GM12878 (cell line): ENCODE data around the gene GADD45A. TPM values are rescaled to one million over a fixed set of nuclear protein-coding genes. Genes with fewer than 3 reads are reported as not detected.

Experiments
- BCL11A ChIP-seq: IDR thresholded peaks from 2 replicates; pipeline ENCODE4 v1.6.1; 2011; ENCODE audit warnings: low read depth, low read length
- BCL3 ChIP-seq: IDR thresholded peaks from 2 replicates; pipeline ENCODE4 v1.6.1; 2011; ENCODE audit warnings: borderline replicate concordance, low read depth, mild to moderate bottlenecking, moderate library complexity, low read length; ENCODE audit not compliant: insufficient read depth, poor library complexity, severe bottlenecking
- CBFB ChIP-seq: IDR thresholded peaks from 2 replicates; pipeline ENCODE4 v1.6.1; 2016; ENCODE audit warnings: antibody characterized with exemption, low read depth
- CREB1 ChIP-seq: IDR thresholded peaks from 2 replicates; pipeline ENCODE4 v1.6.1; 2012; ENCODE audit warnings: low read depth, mild to moderate bottlenecking, inconsistent platforms
- E2F4 ChIP-seq: IDR thresholded peaks from 2 replicates; pipeline ENCODE4 v1.6.1; 2012; ENCODE audit warnings: low read depth, low read length, improper control_type of control experiment
- EP300 ChIP-seq, 2 experiments: fragments of 150-350 bp in 1 of 2; IDR thresholded peaks; 2 replicates each; pipeline ENCODE4 v1.6.1; 2011 to 2012; ENCODE audit warnings: low read depth in 2 of 2, low read length in 2 of 2, borderline replicate concordance in 1 of 2, improper control_type of control experiment in 1 of 2, inconsistent platforms in 1 of 2; ENCODE audit not compliant: control insufficient read depth in 1 of 2
- FOXK2 ChIP-seq: fragments of 450-650 bp; IDR thresholded peaks from 2 replicates; pipeline ENCODE4 v1.6.1; 2017; ENCODE audit warnings: mild to moderate bottlenecking, moderate library complexity
- GABPA ChIP-seq: IDR thresholded peaks from 2 replicates; pipeline ENCODE4 v1.6.1; 2014; ENCODE audit warnings: antibody characterized with exemption, low read depth, mild to moderate bottlenecking, inconsistent platforms
- HDAC6 ChIP-seq: fragments of 200-600 bp; sonication (generic); IDR thresholded peaks from one replicate; pipeline ENCODE4 v1.8.0; 2017; ENCODE audit warnings: antibody characterized with exemption; ENCODE audit not compliant: unreplicated experiment
- HDGF ChIP-seq: fragments of 450-650 bp; IDR thresholded peaks from 2 replicates; pipeline ENCODE4 v1.6.1; 2016; ENCODE audit warnings: antibody characterized with exemption
- IKZF2 ChIP-seq, 2 experiments: fragments of 450-650 bp; IDR thresholded peaks; 2 replicates each; pipeline ENCODE4 v1.6.1; 2017; ENCODE audit warnings: mild to moderate bottlenecking in 2 of 2, moderate library complexity in 2 of 2
- LARP7 ChIP-seq: fragments of 450-650 bp; IDR thresholded peaks from 2 replicates; pipeline ENCODE4 v1.6.1; 2017; ENCODE audit warnings: mild to moderate bottlenecking
- NBN ChIP-seq: fragments of 450-650 bp; IDR thresholded peaks from 2 replicates; pipeline ENCODE4 v1.6.1; 2016
- NR2C1 ChIP-seq: fragments of 450-650 bp; IDR thresholded peaks from 2 replicates; pipeline ENCODE4 v1.6.1; 2017; ENCODE audit warnings: antibody characterized with exemption, mild to moderate bottlenecking, moderate library complexity
- NR2C2 ChIP-seq: IDR thresholded peaks from 2 replicates; pipeline ENCODE4 v1.6.1; 2011; ENCODE audit warnings: borderline replicate concordance, low read depth; ENCODE audit not compliant: control insufficient read depth, insufficient read length
- NR2F1 ChIP-seq: fragments of 450-650 bp; conservative IDR thresholded peaks from 2 replicates; pipeline ENCODE4 v1.6.1; 2017; ENCODE audit warnings: mild to moderate bottlenecking
- PAX5 ChIP-seq: IDR thresholded peaks from 2 replicates; pipeline ENCODE4 v1.6.1; 2011; ENCODE audit warnings: low read depth, low read length, borderline replicate concordance
- PAX8 ChIP-seq: fragments of 450-650 bp; IDR thresholded peaks from 2 replicates; pipeline ENCODE4 v1.6.1; 2017; ENCODE audit warnings: mild to moderate bottlenecking, moderate library complexity
- POLR2A ChIP-seq: IDR thresholded peaks from 2 replicates; pipeline ENCODE4 v1.6.1; 2011; ENCODE audit warnings: low read depth, mild to moderate bottlenecking, low read length
- POLR2AphosphoS5 ChIP-seq: IDR thresholded peaks from 2 replicates; pipeline ENCODE4 v1.6.1; 2011; ENCODE audit warnings: mild to moderate bottlenecking, low read length, inconsistent platforms
- RAD21 ChIP-seq: IDR thresholded peaks from 2 replicates; pipeline ENCODE4 v1.6.1; 2011; ENCODE audit warnings: mild to moderate bottlenecking, low read depth, low read length, moderate library complexity; ENCODE audit not compliant: insufficient read depth
- RAD51 ChIP-seq: fragments of 450-650 bp; IDR thresholded peaks from 2 replicates; pipeline ENCODE4 v1.6.1; 2016; ENCODE audit warnings: moderate library complexity, mild to moderate bottlenecking, inconsistent platforms
- RCOR1 ChIP-seq: conservative IDR thresholded peaks from 2 replicates; pipeline ENCODE4 v1.6.1; 2012; ENCODE audit warnings: low read depth, low read length, improper control_type of control experiment
- RELA ChIP-seq: fragments of 450-650 bp; IDR thresholded peaks from 2 replicates; pipeline ENCODE4 v1.8.0; 2014; ENCODE audit warnings: borderline replicate concordance; ENCODE audit not compliant: partially characterized antibody
- RFX5 ChIP-seq: IDR thresholded peaks from 2 replicates; pipeline ENCODE4 v1.6.1; 2011; ENCODE audit warnings: low read depth, low read length, improper control_type of control experiment
- RUNX3 ChIP-seq: IDR thresholded peaks from 2 replicates; pipeline ENCODE4 v1.6.1; 2012; ENCODE audit warnings: low read length, inconsistent platforms
- SIN3A ChIP-seq: IDR thresholded peaks from 2 replicates; pipeline ENCODE4 v1.6.1; 2012; ENCODE audit warnings: low read depth, low read length, improper control_type of control experiment
- USF2 ChIP-seq: IDR thresholded peaks from 2 replicates; pipeline ENCODE4 v1.6.1; 2011; ENCODE audit warnings: low read depth, low read length, improper control_type of control experiment, borderline replicate concordance
- ZBED1 ChIP-seq: IDR thresholded peaks from 2 replicates; pipeline ENCODE4 v1.6.1; 2016; ENCODE audit warnings: borderline replicate concordance
- ZNF384 ChIP-seq: IDR thresholded peaks from 2 replicates; pipeline ENCODE4 v1.6.1; 2012; ENCODE audit warnings: low read depth, mild to moderate bottlenecking, low read length, improper control_type of control experiment, borderline replicate concordance
- polyA plus RNA-seq, 11 experiments: library from polyadenylated mRNA; depleted of rRNA in 4 of 11; unstranded in 6 of 11; stranded (reverse) in 5 of 11; fragments of >200 nt; fragmentation: Nextera tagmentation in 4 of 11; fragmentation: Illumina TruSeq in 1 of 11; extraction: Ambion mirVana in 4 of 11; extraction: Trizol in 1 of 11; gene quantifications; 1 replicate in 1 of 11; 2 replicates in 10 of 11; pipeline versions ENCODE4 v1.2.1 to v1.2.3, GENCODE V29; 2011 to 2016; ENCODE audit warnings: inconsistent platforms in 2 of 11, missing spikeins in 2 of 11, low read depth in 1 of 11
- total RNA-seq, 4 experiments: library from RNA; depleted of rRNA in 3 of 4; stranded (reverse); fragments of >200 nt in 3 of 4; fragmentation: Illumina TruSeq in 1 of 4; extraction: Trizol in 1 of 4; gene quantifications; 2 replicates each; pipeline versions ENCODE4 v1.2.1 to v1.2.3, GENCODE V29; 2013 to 2021

Gene GADD45A
- total and polyA plus RNA-seq, 10 of the 15 experiments (the other 5 are each of a cell fraction or from before 2014, with no cell fraction given) = 4.7 to 48.9 (median 18.5) TPM

GRCh38 chr1:67686267-67687197, 1.5 kb downstream of the GADD45A start (continued):
- TF ChIP-seq RCOR1 (no peak), NR2F1 (0 out of 2 replicates have a peak, but pooled peaks have one; percentile 11), BCL11A (0 out of 2 replicates have a peak, but pooled peaks have one; percentile 27), HDAC6 (no peak), NR2C1 (0 out of 2 replicates have a peak, but pooled peaks have one; percentile 30), ZNF384 (no peak), NBN (0 out of 2 replicates have a peak, but pooled peaks have one; percentile 69), PAX8 (no peak), NR2C2 (no peak), PAX5 (peak; percentile 49; the same call in 1 of the 2 replicates), ZBED1 (no peak), USF2 (no peak), CBFB (peak; percentile 65), LARP7 (peak; percentile 79), EP300 (IDR thresholded peaks at IDR 0.05; ENCODE audit: borderline replicate concordance in 1 of 2, control insufficient read depth in 1 of 2, low read depth in 2 of 2, low read length in 2 of 2) (no peak), RAD51 (peak; percentile 9; the same call in 1 of the 2 replicates), GABPA (no peak), RFX5 (no peak), RAD21 (0 out of 2 replicates have a peak, but pooled peaks have one; percentile 6), RELA (peak; percentile 36), CREB1 (peak; percentile 38; the same call in 1 of the 2 replicates), POLR2AphosphoS5 (peak; percentile 71), IKZF2 (IDR thresholded peaks at IDR 0.05) (peak; percentile 91 to 92), POLR2A (peak; percentile 64; the same call in 1 of the 2 replicates), E2F4 (no peak), SIN3A (peak; percentile 75; the same call in 1 of the 2 replicates), BCL3 (peak; percentile 24), FOXK2 (no peak), RUNX3 (peak; percentile 85), HDGF (0 out of 2 replicates have a peak, but pooled peaks have one; percentile 39)
